ACC112 (cell line): ENCODE data around the gene TCF19.
A peak's percentile ranks its signal among the peaks of the same experiment; 100 is the strongest.
"Not testable (repeated sequence)": the region's sequence is repeated elsewhere in the genome, so short reads cannot be mapped to it uniquely, and the experiment has no call there.

Experiments used
- H2AFZ ChIP-seq: fragments of 200-600 bp; sonication (generic); one replicate; pipeline ENCODE4 v1.6.0; 2017; ENCODE audit warnings: antibody characterized with exemption, low read length; ENCODE audit not compliant: unreplicated experiment
- H3K27ac ChIP-seq: fragments of 200-600 bp; sonication (generic); 2 replicates; pipeline ENCODE4 v1.5.1; 2014; ENCODE audit warnings: low read depth, mild to moderate bottlenecking, antibody characterized with exemption, low read length, moderate library complexity
- H3K27me3 ChIP-seq: fragments of 200-600 bp; sonication (generic); 2 replicates; pipeline ENCODE4 v1.6.1; 2014; ENCODE audit warnings: mild to moderate bottlenecking, antibody characterized with exemption, low read length, moderate library complexity, mixed read lengths; ENCODE audit not compliant: insufficient read depth
- H3K36me3 ChIP-seq: fragments of 200-600 bp; sonication (generic); 2 replicates; pipeline ENCODE4 v1.6.1; 2016; ENCODE audit warnings: mild to moderate bottlenecking, antibody characterized with exemption, low read length, moderate library complexity, mixed read lengths; ENCODE audit not compliant: insufficient read depth
- H3K4me1 ChIP-seq: fragments of 200-600 bp; sonication (generic); one replicate; pipeline ENCODE4 v1.6.1; 2016; ENCODE audit warnings: low read length, mixed read lengths; ENCODE audit not compliant: insufficient read depth, unreplicated experiment, control insufficient read depth
- H3K4me3 ChIP-seq: fragments of 200-600 bp; sonication (generic); 2 replicates; pipeline ENCODE4 v1.5.1; 2014; ENCODE audit warnings: mild to moderate bottlenecking, low read depth, low read length
- H3K79me2 ChIP-seq: fragments of 200-600 bp; sonication (generic); one replicate; pipeline ENCODE4 v1.6.0; 2016; ENCODE audit warnings: low read length; ENCODE audit not compliant: control insufficient read depth, unreplicated experiment, insufficient read depth

Gene TCF19

DNA sequence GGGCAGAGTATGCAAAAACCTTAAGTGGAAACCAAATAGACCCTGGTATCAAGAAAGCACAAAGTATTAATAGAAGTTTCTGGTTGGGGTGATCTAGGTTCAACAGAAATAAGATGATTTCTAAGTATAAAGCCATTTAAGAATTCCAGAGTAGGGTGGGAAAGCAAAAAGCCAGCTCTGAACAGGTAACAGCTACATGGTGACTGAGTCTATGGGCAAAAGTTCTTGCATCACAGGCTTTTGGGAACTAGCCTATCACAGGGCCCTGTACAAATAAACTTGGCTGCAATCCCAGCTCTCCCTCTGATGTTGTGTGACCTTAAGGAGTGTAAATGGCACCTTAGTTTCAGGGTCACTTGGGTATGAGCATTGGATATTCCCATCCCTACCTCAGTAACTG lies 5.5 kb downstream of the TCF19 start:
- peaks cover 16% of the 10 kb centered on the region for H3K79me2 ChIP-seq
- peaks cover 24% of the 10 kb centered on the region for H3K4me1 ChIP-seq
- H2AFZ ChIP-seq = no peak overlapping the region
- peaks cover 7% of the 10 kb centered on the region for H3K36me3 ChIP-seq
- peak overlapping the region; percentile 13; the same call in 1 of the 2 replicates for H3K27ac ChIP-seq
- H3K27me3 ChIP-seq = no peaks in the 10 kb centered on the region
- no peak overlapping the region for H3K4me3 ChIP-seq

DNA sequence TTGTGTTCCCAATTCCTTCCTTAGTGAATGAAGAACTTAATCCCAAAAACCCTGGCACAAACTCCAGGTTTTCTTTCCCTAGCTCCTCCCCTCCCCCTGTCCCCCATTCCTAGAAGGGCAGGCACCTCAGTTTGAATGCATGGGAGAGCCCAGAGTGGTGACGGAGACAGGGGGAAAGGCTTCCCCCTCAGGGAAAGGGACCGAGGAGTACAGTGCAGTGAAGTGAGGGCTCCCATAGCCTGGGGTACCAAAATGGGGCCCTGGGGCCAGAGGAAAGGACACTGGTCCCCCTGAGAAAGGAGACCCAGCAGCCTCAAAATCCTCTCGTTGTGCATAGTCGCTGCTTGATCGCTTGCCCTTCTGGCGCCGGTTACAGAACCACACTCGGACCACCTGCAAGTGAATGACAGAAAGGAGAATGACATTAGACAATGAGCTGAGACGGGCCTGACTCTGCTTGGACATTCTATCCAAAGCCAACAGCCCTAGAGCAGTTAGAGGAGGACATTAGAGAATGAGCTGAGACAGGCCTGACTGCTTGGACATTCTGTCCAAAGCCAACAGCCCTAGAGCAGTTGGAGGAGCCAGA lies 6.2 kb downstream of the TCF19 start:
- not testable (repeated sequence) for H3K4me3 ChIP-seq, H3K27ac ChIP-seq, H2AFZ ChIP-seq, H3K79me2 ChIP-seq, H3K36me3 ChIP-seq, H3K27me3 ChIP-seq
- peaks cover 20% of the 10 kb centered on the region for H3K4me1 ChIP-seq

DNA sequence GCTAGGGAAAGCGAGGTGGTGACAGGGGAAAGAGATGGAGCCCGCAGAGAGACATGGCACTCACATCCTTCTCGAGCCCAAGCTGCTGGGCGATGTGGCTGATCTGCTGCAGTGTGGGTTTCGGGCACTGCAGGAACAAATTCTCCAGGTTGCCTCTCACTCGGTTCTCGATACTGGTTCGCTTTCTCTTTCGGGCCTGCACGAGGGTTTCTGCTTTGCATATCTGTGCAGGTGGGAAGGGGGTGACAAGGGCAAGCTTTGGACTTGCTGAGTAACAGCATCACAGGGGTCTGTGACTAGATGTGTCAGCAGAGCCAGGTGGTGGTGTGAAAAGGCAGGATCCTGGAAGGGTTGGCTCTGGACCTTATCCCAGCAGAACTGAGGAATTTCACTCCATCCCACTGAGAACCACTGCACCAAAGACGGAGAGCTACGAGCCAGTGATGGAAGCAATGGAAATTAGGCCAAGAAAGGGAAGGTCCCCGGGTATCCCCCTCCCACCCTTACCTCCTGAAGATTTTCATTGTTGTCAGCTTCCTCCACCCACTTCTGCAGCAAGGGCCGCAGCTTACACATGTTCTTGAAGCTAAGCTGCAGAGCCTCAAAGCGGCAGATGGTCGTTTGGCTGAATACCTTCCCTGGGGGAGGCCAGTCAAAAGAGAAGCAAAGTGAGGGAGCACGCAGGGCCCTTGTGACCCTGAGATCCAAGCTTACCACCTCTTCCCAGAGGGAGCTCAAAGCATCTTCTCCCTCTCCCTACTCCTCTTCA lies 6.9 kb downstream of the TCF19 start:
- not testable (repeated sequence) for H3K4me3 ChIP-seq, H3K79me2 ChIP-seq, H3K27me3 ChIP-seq, H3K27ac ChIP-seq, H3K36me3 ChIP-seq, H2AFZ ChIP-seq
- peaks cover 14% of the 10 kb centered on the region for H3K4me1 ChIP-seq

DNA sequence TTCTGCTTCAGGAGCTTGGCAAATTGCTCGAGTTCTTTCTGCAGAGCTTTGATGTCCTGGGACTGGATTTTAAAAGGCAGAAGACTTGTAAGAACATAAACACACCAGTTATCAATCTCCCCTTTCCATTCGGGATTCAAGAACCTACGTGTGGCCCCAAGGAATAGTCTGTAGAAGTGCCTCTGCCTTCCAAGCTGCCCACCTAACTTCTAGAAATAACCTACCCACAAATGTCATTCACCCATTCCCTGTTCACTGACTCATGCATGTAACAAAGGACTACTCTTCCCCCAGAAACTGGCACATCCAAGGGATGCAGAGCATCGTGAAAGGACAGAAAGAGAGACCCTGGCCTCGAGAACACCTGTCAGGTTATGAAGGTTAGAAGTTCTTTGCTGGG lies 7.6 kb downstream of the TCF19 start:
- H3K79me2 ChIP-seq = peaks cover 3% of the 10 kb centered on the region
- peaks cover 7% of the 10 kb centered on the region for H3K36me3 ChIP-seq
- no peak overlapping the region for H3K27ac ChIP-seq
- no peak overlapping the region for H3K4me3 ChIP-seq
- no peaks in the 10 kb centered on the region for H3K27me3 ChIP-seq
- peaks cover 14% of the 10 kb centered on the region for H3K4me1 ChIP-seq
- no peak overlapping the region for H2AFZ ChIP-seq

DNA sequence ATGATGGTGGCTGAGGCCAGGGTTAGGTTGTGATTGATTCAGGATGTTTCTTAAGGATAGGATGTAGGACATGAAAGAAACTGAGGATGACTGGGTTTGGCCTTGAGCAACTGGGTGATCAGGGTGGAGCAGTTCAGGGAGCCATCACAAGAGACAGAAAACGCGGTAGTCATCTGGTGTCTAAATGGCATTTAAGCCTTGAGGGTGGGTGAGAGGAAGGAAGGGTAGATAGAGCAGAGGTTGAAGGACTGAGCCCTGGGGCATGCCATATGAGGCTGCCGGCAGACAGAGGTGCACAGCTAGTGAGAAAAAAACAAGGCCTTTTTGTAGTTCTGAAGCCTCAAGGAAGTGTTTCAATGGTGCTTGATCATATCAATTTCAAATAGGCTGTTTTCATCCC lies 10.2 kb downstream of the TCF19 start:
- Histone ChIP-seq H3K79me2 (no peaks in the 10 kb centered on the region), H2AFZ (no peak overlapping the region), H3K4me3 (no peak overlapping the region), H3K27me3 (no peaks in the 10 kb centered on the region), H3K4me1 (peaks cover 10% of the 10 kb centered on the region), H3K36me3 (no peaks in the 10 kb centered on the region), H3K27ac (no peak overlapping the region)

DNA sequence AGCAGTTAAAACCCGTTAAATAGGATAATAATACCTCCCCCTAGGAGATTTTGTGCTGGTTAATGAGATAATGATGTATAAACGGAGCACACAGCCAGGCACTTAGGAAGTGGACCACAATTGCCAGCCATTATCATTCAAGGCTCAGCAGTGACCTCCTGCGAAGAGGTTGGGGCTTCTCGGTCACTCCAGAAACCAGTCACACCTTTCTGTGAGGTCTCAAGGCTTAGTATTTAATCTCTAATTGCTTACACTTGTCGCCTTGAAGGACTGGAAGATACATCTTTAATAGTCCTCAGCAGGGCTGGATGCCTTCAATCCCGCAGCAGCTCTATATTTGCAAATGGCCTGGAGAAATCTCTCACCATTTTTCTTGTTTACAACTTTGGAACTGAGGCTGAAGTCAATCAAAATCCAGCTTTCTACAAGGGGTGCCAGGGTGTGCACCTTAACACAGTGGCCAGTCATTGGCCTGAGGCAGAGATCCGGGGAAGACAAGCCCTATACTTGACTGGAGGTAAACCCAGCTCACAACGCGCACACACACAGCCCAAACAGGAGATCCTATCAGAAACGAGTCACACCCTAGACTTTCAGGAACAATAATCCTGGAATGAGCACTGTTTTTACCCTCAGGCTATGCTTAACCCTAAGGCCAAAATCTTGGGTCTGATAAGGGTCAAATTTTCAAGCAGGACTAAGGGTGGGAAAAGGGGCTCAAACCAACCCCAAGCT lies 10.9 kb downstream of the TCF19 start:
- Histone ChIP-seq H3K27me3 (no peaks in the 10 kb centered on the region), H2AFZ (no peak overlapping the region), H3K27ac (no peak overlapping the region), H3K4me3 (no peak overlapping the region), H3K36me3 (no peaks in the 10 kb centered on the region), H3K4me1 (peaks cover 7% of the 10 kb centered on the region), H3K79me2 (no peaks in the 10 kb centered on the region)

DNA sequence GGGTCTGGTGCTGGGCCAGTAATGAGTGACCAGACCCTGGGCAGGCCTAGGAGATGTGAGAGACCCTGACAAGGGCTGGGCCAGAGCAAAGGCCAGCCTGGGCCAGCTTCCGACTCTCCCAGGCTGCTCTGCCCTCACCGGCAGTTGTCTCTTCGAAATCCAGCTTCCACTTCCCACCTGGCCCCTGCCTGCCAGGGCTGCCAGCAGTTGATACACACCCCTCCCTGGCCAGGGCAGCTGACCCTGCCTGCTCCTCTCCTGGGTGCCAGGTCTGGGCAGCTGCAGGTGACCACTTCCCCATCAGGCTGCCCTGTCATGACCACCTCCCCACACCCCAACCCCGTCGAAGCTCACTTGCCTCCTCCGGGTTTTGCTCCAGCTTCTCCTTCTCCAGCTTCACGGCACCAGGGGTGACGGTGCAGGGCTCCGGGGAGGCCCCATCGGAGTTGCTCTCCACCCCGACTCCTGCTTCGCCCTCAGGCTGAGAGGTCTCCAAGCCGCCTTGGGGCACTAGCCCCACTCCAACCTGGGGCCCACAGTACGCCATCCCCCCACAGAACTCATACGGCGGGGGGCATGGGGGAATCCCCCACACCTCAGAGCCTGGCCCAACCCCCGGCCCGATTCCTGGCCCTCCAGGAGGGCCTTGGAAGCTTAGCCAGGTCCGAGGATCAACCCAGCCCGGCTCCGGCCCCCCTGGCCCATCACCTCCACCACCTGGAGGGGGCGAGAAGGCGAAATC lies 11.6 kb downstream of the TCF19 start:
- H3K27ac ChIP-seq, H3K79me2 ChIP-seq, H2AFZ ChIP-seq, H3K36me3 ChIP-seq, H3K27me3 ChIP-seq, H3K4me1 ChIP-seq, H3K4me3 ChIP-seq: not testable (repeated sequence)

DNA sequence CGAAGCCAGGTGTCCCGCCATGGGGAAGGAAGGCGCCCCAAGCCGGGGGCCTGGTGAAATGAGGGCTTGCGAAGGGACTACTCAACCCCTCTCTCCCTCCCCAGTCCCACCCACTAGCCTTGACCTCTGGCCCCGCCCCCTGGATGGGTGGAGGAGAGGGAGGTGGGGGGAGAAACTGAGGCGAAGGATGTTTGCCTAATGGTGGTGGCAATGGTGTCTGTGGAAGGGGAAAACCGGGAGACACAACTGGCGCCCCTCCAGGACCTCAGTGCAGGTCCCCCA lies 12.2 kb downstream of the TCF19 start, which contains the start of gene POU5F1:
TSS of gene POU5F1 (minus strand) at position 83 of the 282 bp plus-strand sequence. CDS start at position 21, 62 bp downstream.
- no peak within 1 kb of the TSS for H2AFZ ChIP-seq
- H3K4me1 ChIP-seq = peaks cover 8% of the 10 kb centered on the region
- no peaks in the 10 kb centered on the region for H3K79me2 ChIP-seq
- H3K4me3 ChIP-seq = no peak within 1 kb of the TSS
- H3K27ac ChIP-seq = no peak within 1 kb of the TSS
- no peaks in the 10 kb centered on the region for H3K27me3 ChIP-seq
- no peaks in the 10 kb centered on the region for H3K36me3 ChIP-seq

DNA sequence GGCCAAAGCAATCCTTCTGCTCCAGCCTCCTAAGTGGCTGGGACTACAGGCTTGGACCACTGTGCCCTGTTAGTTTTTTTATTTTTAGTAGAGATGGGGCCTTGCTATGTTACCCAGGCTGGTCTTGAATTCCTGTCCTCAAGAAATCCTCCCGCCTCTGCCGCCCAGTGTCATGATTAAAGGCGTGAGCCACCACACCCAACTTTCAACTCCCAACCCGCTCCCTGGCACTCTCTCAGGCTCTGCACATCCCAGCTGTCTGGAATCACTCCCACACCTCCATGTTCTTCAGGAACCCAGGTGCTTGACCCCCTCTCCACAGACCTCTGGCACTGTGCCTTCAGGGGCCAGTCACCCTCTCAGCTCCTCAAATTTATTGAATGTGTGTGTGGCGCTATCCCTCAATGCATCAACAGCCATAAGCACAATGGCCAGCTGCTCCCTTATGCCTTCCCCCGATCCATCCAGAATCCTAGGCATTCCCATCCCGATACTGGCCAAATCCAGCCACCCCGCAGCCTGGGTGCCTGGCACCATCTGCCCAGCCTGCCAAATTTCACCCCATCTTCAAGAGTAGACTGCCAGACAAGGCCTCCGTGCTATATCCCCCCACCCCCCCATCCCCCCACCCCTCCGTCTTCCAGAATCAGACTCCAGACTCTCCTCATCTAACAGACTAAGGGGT lies 12.7 kb downstream of the TCF19 start:
- Histone ChIP-seq H3K27me3 (no peaks in the 10 kb centered on the region), H2AFZ (no peak overlapping the region), H3K4me3 (no peak overlapping the region), H3K79me2 (no peaks in the 10 kb centered on the region), H3K27ac (no peak overlapping the region), H3K36me3 (no peaks in the 10 kb centered on the region), H3K4me1 (peaks cover 14% of the 10 kb centered on the region)
